WTC11 (cell line): ENCODE data around the gene TRIM16.
"Not testable (repeated sequence)": the region's sequence is repeated elsewhere in the genome, so short reads cannot be mapped to it uniquely, and the experiment has no call there.

Experiments used
- MAX ChIP-seq: sonication (generic); formaldehyde crosslinking; IDR thresholded peaks from 2 replicates; pipeline ENCODE4 v1.8.0; 2022; ENCODE audit warnings: mild to moderate bottlenecking, missing genetic modification reagents
- ZMAT4 ChIP-seq: fragments of 250-450 bp; sonication (Bioruptor Pico); IDR thresholded peaks from 2 replicates; pipeline ENCODE4 v1.9.0; 2021; ENCODE audit warnings: mild to moderate bottlenecking

GRCh38 chr17:15619331-15620058, 64.6 kb downstream of the TRIM16 start, which contains the start of gene FBXW10B:
- not testable (repeated sequence) for TF ChIP-seq MAX (CRISPR knock-in tag); ZMAT4
